Lower leg skin (tissue), 3 donors: Measurements from ENCODE around the gene RBM10.

ENCODE experiments used
- POLR2A ChIP-seq, 2 donors: fragments of 450-650 bp; IDR thresholded peaks; one replicate each; pipeline ENCODE4 v1.6.1; 2016 to 2017; ENCODE audit warnings: antibody characterized with exemption in 2 of 2, mild to moderate bottlenecking in 1 of 2, moderate library complexity in 1 of 2
- TF ChIP-seq, protein P1 (sequence below), 3 donors: fragments of 450-650 bp; IDR thresholded peaks; one replicate each; pipeline ENCODE4 v1.5.1; 2016; ENCODE audit warnings: antibody characterized with exemption in 3 of 3, mild to moderate bottlenecking in 3 of 3, moderate library complexity in 2 of 3

DNA sequence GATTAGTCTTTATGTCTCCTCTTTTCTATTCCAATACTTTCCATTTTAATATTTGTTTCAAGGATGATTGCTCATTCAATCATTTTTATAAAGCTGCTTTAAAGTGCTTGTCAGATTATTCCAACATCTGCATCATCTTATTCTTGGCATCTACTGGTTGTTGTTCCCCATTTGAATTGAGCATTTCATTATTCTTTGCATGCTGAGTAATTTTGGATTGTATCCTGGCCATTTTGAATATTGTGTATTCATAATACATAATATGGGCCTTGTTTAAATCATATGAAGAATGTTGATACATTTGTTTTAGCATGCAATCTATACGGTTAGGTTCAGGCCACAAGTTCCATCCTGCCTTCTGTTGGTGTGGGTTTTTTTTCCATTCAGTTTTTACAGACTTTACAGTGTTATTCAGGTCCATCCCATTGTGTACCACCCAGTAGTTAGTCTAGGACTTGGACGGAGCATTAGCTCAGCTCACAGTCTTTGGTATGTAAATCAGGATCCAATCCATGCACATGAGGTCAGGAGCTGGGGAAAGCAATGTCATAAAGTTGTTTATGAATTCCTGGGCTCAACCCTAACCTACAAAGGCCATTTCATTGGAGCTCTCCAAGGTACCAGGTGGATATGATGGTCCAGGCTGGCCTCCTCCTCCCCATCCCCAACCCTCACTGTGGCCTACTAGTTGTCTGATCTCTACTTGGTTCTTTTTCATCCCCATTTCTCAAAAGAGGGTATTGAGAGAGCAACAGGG, 46.5 kb upstream of the RBM10 start:
- TF ChIP-seq POLR2A (IDR thresholded peaks at IDR 0.05): no peak
- TF ChIP-seq, protein P1, sequence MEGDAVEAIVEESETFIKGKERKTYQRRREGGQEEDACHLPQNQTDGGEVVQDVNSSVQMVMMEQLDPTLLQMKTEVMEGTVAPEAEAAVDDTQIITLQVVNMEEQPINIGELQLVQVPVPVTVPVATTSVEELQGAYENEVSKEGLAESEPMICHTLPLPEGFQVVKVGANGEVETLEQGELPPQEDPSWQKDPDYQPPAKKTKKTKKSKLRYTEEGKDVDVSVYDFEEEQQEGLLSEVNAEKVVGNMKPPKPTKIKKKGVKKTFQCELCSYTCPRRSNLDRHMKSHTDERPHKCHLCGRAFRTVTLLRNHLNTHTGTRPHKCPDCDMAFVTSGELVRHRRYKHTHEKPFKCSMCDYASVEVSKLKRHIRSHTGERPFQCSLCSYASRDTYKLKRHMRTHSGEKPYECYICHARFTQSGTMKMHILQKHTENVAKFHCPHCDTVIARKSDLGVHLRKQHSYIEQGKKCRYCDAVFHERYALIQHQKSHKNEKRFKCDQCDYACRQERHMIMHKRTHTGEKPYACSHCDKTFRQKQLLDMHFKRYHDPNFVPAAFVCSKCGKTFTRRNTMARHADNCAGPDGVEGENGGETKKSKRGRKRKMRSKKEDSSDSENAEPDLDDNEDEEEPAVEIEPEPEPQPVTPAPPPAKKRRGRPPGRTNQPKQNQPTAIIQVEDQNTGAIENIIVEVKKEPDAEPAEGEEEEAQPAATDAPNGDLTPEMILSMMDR (IDR thresholded peaks at IDR 0.05): no peak
